Nephron (organoid): ENCODE data around the gene RNF187.

Experiments
- H3K27ac Mint-ChIP-seq, 3 experiments: 2 replicates each; pipeline ENCODE4 v1.8.0; 2020; ENCODE audit warnings: mixed read lengths in 3 of 3, mild to moderate bottlenecking in 2 of 3, moderate library complexity in 1 of 3
- H3K27me3 Mint-ChIP-seq: 2 replicates; pipeline ENCODE4 v1.8.0; 2021; ENCODE audit warnings: low read depth, mild to moderate bottlenecking, moderate library complexity, mixed read lengths
- H3K36me3 Mint-ChIP-seq: 2 replicates; pipeline ENCODE4 v1.8.0; 2020; ENCODE audit warnings: low read depth, mixed read lengths
- H3K4me1 Mint-ChIP-seq: 2 replicates; pipeline ENCODE4 v1.8.0; 2020; ENCODE audit warnings: mixed read lengths
- H3K4me3 Mint-ChIP-seq, 3 experiments: 2 replicates each; pipeline ENCODE4 v1.8.0; 2020; ENCODE audit warnings: mild to moderate bottlenecking in 3 of 3, mixed read lengths in 3 of 3, moderate library complexity in 2 of 3
- H3K9me3 Mint-ChIP-seq: 2 replicates; pipeline ENCODE4 v1.8.0; 2020; ENCODE audit warnings: mixed read lengths
- TF ChIP-seq, protein P1 (sequence below), 3 experiments: fragments of 200-600 bp; sonication (generic); IDR thresholded peaks; one replicate each; pipeline ENCODE4 v1.5.0; 2021; ENCODE audit warnings: antibody characterized with exemption in 3 of 3; ENCODE audit not compliant: unreplicated experiment in 3 of 3

The RNF187 gene

DNA sequence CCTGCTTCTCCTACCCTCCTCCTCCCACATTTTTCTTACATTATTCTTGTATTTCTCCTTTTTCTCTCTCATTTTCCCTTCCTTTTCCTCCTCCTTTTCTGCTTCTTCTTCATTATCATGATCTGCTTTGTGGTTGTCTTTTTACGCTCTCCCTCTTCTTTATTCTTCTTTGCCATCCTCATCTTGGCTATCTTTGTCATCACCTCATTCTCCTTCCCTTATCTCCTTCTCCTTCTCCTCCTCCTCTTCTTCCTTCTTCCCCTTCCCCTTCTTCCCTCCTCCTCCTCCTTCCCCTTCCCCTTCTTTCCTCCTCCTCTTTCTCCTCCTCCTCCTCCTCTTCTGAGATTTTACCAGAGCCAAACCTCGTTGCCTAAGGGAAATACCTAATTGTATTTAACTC lies 30.5 kb downstream of the RNF187 start:
- TF ChIP-seq, protein P1, sequence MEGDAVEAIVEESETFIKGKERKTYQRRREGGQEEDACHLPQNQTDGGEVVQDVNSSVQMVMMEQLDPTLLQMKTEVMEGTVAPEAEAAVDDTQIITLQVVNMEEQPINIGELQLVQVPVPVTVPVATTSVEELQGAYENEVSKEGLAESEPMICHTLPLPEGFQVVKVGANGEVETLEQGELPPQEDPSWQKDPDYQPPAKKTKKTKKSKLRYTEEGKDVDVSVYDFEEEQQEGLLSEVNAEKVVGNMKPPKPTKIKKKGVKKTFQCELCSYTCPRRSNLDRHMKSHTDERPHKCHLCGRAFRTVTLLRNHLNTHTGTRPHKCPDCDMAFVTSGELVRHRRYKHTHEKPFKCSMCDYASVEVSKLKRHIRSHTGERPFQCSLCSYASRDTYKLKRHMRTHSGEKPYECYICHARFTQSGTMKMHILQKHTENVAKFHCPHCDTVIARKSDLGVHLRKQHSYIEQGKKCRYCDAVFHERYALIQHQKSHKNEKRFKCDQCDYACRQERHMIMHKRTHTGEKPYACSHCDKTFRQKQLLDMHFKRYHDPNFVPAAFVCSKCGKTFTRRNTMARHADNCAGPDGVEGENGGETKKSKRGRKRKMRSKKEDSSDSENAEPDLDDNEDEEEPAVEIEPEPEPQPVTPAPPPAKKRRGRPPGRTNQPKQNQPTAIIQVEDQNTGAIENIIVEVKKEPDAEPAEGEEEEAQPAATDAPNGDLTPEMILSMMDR (IDR thresholded peaks at IDR 0.05; ENCODE audit: unreplicated experiment in 3 of 3): no peak
- H3K27ac Mint-ChIP-seq: no peak overlapping the region
- H3K4me1 Mint-ChIP-seq: no peaks in the 10 kb centered on the region
- no peak overlapping the region for H3K4me3 Mint-ChIP-seq
- H3K9me3 Mint-ChIP-seq: peaks cover 6% of the 10 kb centered on the region
- peaks cover 66% of the 10 kb centered on the region for H3K27me3 Mint-ChIP-seq
- no peaks in the 10 kb centered on the region for H3K36me3 Mint-ChIP-seq

DNA sequence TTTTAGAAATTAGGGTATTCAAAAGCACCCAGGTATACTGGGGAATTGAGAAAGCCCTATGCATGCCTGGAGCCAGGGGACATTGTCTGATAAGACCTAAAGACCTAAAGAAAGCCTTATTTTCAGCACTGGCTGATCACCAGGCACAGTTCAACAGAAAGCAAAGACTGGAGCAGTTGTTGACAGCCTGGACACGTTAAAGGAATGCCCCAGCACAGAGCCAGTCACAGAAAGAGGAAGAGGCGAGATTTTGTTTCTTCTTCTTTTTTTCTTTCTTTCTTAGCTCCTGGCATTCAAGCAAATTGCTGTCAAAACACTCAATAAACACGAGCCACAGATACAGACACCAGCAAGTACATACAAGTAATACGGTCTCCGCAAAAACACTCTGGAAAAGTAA lies 40.4 kb downstream of the RNF187 start:
- H3K27ac Mint-ChIP-seq: no peak overlapping the region
- H3K4me1 Mint-ChIP-seq: no peaks in the 10 kb centered on the region
- peaks cover 14% of the 10 kb centered on the region for H3K9me3 Mint-ChIP-seq
- no peaks in the 10 kb centered on the region for H3K36me3 Mint-ChIP-seq
- H3K4me3 Mint-ChIP-seq: no peak overlapping the region
- peaks cover 19% of the 10 kb centered on the region for H3K27me3 Mint-ChIP-seq
- TF ChIP-seq, protein P1 (IDR thresholded peaks at IDR 0.05; ENCODE audit: unreplicated experiment in 3 of 3): no peak

DNA sequence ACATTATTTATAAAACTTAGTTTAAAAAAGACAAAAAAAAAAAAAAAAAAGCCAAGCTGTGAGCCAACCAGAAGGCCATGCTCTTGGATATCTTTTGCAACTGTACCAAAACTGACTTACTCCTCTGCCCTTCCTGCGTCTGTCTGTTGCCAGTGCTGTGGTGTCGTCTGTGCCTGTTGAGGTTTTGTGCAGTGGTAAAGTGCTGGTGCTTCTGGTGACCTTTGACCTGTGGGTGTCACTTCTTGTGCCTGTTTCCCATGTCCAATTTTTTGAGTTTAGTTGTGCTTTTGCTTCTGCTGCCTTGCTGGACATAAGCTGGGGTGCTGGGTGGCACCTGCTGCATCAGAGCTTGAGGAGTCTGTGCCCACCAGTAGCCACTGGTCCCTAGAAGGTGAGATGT lies 41.4 kb downstream of the RNF187 start:
- Mint-ChIP-seq H3K27ac (no peak overlapping the region), H3K4me3 (no peak overlapping the region), H3K4me1 (no peaks in the 10 kb centered on the region), H3K27me3 (peaks cover 21% of the 10 kb centered on the region), H3K9me3 (peaks cover 21% of the 10 kb centered on the region), H3K36me3 (no peaks in the 10 kb centered on the region)
- TF ChIP-seq, protein P1 (IDR thresholded peaks at IDR 0.05; ENCODE audit: unreplicated experiment in 3 of 3): no peak

DNA sequence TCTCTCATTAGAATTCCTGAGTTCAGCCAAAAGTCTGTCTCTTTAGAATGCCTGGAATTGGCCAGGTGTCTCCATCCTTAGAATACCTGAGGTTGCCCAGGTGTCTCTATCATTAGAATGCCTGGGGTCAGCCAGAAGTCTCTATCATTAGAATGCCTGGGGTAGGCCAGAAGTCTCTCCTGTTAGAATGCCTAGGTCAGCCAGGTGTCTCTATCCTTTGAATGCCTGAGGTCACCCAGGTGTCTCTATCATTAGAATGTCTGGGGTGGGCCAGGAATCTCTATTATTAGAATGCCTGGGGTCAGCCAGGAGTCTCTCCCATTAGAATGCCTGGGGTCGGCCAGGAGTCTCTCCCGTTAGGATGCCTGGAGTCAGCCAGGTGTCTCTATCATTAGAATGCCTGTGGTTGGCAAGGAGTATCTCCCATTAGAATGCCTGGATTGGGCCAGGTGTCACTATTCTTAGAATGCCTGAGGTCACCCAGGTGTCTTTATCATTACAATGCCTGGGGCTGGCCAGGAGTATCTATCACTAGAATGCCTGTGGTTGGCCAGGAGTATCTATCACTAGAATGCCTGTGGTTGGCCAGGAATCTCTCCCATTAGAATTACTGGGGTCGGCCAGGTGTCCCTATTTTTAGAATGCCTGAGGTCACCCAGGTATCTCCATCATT lies 43.0 kb downstream of the RNF187 start:
- TF ChIP-seq, protein P1 (IDR thresholded peaks at IDR 0.05; ENCODE audit: unreplicated experiment in 3 of 3): no peak
- Mint-ChIP-seq H3K4me1 (no peaks in the 10 kb centered on the region), H3K9me3 (peaks cover 33% of the 10 kb centered on the region), H3K4me3 (no peak overlapping the region), H3K27me3 (peaks cover 21% of the 10 kb centered on the region), H3K27ac (no peak overlapping the region), H3K36me3 (no peaks in the 10 kb centered on the region)

DNA sequence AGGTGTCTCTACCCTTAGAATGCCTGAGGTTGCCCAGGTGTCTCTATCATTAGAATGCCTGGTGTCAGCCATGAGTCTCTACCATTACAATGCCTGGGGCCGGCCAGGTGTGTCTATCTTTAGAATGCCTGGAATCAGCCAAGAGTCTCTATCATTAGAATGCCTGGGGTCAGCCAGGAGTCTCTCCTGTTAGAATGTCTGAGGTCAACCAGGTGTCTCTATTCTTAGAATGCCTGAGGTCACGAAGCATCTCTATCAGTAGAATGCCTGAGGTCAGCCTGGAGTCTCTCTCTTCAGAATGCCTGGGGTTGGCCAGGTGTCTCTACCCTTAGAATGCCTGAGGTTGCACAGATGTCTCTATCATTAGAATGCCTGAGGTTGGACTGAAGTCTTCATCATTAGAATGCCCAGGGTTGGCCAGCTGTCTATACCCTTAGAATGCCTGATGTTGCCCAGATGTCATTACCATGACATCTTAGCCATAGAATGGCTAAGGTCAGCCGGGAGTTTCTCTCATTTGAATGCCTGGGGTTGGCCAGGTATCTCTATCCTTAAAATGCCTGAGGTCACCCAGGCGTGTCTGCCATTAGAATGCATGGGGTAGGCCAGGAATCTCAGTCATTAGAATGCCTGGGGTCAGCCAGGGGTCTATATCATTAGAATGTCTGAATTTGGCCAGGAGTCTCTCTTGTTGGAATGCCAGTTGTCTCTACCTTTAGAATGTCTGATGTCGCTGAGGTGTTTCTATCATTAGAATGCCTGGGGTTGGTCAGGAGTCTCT lies 44.0 kb downstream of the RNF187 start:
- Mint-ChIP-seq H3K4me3 (no peak overlapping the region), H3K4me1 (no peaks in the 10 kb centered on the region), H3K27me3 (peaks cover 19% of the 10 kb centered on the region), H3K36me3 (no peaks in the 10 kb centered on the region), H3K9me3 (peaks cover 35% of the 10 kb centered on the region), H3K27ac (no peak overlapping the region)
- TF ChIP-seq, protein P1 (IDR thresholded peaks at IDR 0.05; ENCODE audit: unreplicated experiment in 3 of 3): no peak
